Stimulated activated CD8-positive, alpha-beta memory T cell treated with anti-CD3 and anti-CD28 coated beads, Interleukin-12 subunit alpha, Interleukin-12 subunit beta, amount 100 ng/mL, for 24 hours (primary cell): ENCODE measurements around the gene CRY1.
"Not testable (repeated sequence)": the region's sequence is repeated elsewhere in the genome, so short reads cannot be mapped to it uniquely, and the experiment has no call there.

Experiments
- DNase-seq: peaks from one replicate; pipeline ENCODE4 v3.0.0-alpha.2; 2020; ENCODE audit errors: extremely low read depth

CRY1 gene

DNA sequence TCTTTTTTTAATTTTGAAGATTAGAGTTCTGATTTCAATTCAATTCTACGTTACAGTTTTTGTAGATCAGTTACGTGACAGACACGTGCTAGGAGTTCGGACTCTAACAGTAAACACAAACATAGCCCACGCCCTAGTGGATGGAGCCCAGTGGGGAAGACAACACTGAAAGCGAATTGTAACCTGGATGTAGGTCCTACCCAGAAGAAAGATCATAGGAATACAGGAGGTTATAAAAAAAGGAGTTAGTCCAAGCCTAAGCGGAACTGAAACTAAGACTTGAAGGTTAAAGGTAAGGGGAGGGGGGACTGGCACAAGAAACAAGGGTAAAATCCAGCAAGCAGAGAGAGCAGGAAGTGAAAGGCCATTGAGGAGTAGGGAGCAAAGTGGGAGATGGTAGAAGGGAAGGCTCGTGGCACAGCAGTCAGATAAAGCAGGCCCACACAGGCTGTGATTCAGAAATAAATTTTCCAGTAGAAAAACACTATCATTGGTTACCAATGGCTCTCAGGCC is 15.7 kb upstream of the CRY1 start:
- no peak for DNase-seq

- DNase-seq: not testable (repeated sequence)
Observed at GRCh38 chr12:107108366-107108765, 15.0 kb upstream of the CRY1 start.

DNA sequence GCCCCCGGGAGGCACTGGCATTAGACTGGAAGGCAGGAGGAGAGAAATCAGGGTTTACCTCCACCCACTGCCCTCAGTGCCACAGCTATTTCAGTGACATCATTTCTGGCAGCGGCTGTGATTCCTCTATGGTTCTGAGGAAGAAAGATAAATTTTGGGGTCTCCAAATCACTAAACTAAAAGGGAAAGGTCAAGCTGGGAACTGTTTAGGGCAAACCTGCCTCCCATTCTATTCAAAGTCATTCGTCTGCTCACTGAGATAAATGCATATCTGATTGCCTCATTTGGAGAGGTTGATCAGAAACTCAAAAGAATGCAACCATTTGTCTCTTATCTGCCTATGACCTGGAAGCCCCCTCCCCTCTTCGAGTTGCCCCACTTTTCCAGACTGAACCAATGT is 14.0 kb upstream of the CRY1 start:
- DNase-seq: no peak

- no peak for DNase-seq
Observed at GRCh38 chr12:107106241-107107025, 13.1 kb upstream of the CRY1 start.

GRCh38 chr12:107105410-107105703 is 12.0 kb upstream of the CRY1 start:
- DNase-seq: no peak

DNA sequence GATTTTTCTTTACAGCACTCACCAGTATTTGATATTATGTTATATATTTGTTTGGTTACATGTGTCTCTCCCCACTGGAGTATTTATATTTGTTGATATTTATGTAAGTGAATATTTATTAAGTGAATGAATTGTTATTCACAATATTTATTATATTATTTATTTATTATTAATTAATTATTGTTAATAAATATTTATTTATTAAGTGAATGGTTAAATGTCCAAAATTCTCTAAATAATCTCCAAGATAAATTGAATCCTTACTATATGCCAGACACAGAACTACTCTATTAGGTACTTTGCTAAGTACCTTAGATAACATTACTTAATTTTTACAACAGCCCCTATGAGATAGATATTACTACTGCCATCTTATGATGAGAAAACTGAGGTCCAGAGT is 10.2 kb upstream of the CRY1 start:
- no peak for DNase-seq

DNA sequence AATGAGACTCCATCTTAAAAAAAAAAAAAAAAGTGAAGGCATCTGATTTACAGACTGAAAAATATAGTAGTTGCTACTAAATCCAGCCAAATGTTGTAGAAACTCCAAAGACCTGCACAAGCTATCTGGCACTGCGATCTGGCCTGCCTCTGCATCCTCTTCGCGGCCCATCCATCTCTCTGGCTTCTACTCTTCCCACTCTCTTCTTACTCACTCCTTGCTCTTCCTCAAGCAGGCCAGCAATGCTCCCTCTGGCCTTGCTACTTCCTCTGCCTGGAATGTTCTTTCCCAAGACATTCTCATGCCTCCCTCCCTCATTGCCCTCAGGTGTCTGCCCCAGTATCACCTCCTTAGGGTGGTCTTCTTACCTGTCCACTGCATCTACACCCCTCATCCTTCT is 9.7 kb upstream of the CRY1 start:
- no peak for DNase-seq

DNA sequence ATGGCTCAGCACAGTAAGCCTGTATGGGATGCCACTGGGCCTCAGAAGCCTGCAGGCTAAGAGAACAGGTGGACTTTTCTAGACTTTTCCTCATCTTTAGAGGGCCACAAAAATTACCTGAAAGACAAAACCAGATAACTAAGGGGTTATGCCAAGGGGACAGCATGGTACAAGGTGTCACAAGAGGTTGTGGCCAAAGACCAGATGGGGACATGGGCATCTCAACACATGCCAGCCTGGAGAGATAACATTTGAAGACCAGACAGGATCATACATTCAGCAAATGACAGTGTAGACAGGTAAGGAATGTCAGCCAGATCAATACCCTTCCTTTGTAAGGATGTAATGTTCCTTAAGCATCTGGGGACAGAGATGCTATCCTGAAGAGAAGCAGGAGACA is 8.9 kb upstream of the CRY1 start:
- DNase-seq: no peak

- no peak for DNase-seq
Observed at GRCh38 chr12:107101651-107102050, 8.3 kb upstream of the CRY1 start.

DNA sequence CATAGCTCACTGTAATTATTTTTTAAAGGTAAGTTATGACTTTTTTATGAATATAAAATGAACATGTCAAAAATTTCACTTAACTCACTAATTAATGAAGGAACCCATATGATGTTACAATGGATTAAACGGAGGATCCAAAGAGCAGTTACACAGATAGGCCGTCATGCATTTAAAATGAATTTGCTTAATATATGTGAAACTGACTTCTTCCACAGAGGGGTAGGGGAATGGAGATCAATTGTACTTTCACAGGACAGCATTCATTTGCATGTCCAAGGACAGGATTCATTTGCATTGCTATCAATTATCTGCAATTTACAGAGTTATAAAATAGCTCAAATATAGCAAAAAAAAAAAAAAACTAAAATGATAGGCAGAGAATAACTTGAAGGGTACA is 6.6 kb upstream of the CRY1 start:
- DNase-seq: no peak

GRCh38 chr12:107096571-107096970 is 3.2 kb upstream of the CRY1 start:
- no peak for DNase-seq

GRCh38 chr12:107094183-107094448 is 767 bp upstream of the CRY1 start:
- no peak for DNase-seq

DNA sequence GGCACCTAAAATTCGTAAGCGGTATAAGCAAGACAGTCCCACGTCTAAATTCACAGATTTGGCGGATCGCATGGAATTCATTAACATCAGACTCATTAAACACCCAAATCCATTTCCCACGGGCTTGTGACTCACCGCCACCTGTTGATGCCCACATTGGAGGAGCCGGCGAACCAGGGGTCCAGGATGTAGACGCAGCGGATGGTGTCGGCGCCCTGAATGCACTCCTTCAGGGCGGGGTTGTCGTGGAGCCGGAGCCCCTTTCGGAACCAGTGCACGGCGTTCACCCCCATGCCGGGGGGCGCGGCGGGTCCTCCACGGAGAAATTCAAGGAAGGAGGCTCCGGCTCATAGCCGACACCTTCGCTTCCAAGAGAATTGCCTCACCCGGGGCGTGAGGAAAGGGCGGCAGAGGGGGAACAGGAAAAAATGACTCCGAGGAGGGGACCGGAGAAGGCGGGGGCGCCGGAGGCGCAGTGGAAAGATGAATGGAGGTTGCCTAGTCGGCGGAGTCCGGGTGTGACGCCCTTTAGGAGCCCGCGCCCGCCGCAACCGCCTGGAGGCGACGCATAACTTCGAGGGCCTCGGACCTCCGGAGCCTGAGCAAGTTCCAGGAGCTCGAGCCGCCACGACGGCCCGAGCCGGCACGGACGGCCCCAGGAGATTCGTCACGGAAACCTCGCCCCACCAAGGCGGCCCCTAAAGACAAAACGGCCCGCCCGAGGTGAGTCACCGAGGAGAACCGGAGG is 506 bp downstream of the CRY1 start:
- peak; percentile 48 for DNase-seq

DNA sequence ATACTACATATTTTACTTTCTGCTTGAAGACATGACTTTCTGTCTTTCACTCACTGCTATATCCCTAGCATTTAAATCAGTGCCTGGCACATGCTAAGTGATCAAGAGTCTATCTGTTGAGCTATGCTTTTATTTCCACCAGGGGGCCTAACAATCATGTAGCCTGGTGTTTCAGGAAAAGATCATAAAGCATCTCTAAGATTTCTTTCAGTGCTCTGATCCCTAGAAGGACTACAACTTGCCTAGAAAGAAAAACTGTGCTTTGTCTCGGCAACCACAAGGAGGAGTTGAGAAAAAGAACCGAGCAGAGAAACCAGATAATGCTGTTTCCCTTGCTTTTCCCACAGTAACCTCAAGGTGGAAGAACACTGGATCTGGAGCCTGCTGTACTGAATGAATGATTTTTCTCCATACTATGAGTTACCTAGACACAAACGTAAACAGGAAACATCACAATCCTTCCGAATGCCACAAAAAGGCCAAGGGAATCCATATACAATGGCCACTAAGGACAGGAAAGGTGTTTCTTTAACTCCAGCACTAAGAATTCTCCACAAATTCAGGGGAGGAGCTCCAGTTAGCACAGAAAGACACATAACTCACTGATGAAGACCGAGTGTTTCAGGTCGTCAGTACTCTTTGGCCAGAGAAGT is 1.2 kb downstream of the CRY1 start:
- DNase-seq: no peak

- no peak for DNase-seq
Observed at GRCh38 chr12:107091381-107091780, 2.0 kb downstream of the CRY1 start.

GRCh38 chr12:107090711-107091110 is 2.6 kb downstream of the CRY1 start:
- DNase-seq: no peak

DNA sequence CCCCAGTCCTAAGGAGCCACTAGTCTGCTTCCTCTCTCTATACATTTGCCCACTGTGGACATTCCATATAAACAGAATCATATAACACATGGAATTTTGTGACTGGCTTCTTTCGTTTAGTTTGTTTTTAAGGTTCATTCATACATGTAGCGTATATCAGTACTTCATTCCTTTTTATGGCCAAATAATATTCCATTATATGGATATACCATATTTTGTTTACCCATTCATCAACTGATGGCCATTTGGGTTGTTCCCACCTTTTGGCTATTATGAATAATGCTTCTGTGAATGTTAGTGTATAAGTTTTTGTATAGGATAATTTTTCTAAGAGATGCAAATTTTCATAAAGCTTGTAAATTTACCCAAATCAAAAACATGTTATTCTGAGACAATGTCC is 4.4 kb downstream of the CRY1 start:
- no peak for DNase-seq

DNA sequence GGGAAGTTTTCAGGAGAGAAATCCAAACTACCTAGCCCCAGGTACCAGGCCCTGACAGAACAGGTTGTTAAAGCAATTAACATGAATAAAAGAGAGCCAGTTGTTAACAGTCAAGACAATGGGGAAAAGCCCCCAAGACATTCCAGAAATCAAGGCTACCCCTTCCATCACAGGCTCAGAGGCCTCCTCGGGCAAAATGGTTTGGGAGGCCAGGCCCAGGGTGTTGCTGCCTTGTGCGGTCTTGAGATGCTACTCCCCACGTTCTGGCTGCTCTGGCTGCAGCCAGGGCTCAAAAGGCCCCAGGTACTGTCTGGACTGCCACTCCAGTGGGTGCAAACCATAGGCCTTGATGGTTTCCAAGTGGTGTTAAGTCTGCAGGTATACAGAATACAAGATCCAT is 7.0 kb downstream of the CRY1 start:
- DNase-seq: no peak

DNA sequence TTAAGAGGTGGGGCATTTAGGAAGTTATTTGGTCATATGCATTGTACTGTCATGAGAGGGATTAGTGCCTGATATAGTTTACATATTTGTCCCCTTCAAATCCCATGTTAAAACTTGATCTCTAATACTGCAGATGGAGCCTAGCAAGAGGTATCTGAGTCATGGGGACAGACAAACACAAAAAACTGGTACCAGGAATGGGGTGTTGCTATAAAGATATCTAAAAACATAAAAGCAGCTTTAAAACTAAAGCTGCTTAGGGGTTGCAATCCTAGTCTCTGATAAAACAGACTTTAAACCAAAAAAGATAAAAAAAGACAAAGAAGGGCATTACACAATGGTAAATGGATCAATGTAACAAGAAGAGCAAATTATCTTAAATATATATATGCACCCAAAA is 11.6 kb downstream of the CRY1 start:
- no peak for DNase-seq

DNA sequence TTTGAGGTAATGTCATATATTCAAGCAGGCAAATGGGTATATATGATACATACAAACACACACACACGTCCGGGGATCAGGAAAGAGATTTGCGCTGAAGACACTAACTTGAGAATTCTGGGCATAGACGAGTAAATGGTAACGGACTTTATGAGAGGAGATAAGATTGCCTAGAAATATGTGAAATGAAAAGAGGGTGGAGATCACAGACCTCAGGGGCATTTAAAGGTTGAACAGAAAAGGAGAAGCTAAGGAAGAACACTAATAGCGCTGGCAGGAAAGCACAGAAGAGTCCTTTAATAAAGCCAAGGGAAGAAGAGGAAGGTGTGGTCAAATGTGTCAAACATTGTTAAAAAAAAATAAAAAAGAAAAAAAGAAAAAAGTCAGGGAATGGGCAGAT is 13.1 kb downstream of the CRY1 start:
- DNase-seq: no peak

DNA sequence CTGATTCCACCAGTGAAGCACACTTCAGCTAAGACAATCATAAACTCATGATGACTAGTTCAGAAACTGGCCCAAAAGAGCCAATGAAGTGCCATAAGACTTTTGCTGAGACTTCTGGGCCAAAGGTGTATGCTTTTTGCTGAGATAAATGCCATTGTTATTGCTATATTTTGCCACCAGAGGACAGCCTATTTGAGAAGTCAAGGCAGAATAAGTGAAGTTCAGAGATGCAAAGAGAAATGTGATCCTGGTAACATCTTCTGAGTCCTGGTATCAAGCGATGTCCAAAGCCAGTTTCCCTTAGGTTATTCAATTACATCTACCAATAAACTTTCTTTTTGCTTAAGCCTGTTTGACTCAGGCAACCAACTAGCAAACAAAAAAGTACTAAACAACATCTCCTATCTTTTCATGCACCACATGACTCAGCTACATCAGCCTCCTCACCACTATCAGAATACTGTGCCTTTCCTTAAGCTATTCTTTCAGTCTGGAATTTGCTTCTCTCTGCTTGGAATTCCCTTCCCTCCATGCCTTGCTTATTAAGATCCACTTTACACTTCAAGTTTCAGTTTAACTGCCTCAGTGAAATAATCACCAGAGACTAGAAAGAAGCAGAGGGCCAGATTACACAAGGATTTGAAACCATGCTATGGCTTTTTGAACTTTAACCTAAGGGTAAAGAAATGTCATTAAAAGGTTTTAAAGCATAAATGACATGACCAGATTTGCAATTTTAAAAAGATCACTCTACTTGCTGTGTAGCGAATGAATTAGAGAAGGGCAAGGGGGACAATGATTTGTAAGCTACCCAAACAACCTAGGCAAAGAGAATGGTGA is 14.0 kb downstream of the CRY1 start:
- DNase-seq: no peak

DNA sequence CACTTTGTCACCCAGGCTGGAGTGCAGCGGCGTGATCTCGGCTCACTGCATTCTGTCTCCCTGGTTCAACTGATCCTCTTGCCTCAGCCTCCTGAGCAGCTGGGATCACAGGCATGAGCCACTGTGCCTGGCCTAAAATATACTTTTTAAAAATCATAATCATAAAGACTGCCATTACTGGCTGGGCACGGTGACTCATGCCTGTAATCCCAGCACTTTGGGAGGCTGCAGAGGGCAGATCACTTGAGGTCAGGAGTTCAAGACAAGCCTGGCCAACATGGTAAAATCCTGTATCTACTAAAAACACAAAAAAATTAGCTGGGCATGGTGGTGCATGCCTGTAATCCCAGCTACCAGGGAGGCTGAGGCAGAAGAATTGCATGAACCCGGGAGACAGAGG is 20.1 kb downstream of the CRY1 start:
- not testable (repeated sequence) for DNase-seq
